GM20431 (cell line): ENCODE measurements around the gene GPR32.

Experiments used
- in situ Hi-C: fragments of 300-500 bp; cut with MseI, MboI; formaldehyde crosslinking; loops from one replicate; pipeline ENCODE4 v1.15.0; 2020; ENCODE audit warnings: low sequenced_read_pairs; ENCODE audit not compliant: unreplicated experiment

The GPR32 gene

GRCh38 chr19:50820549-50821247 is 50.4 kb downstream of the GPR32 start:
- in situ Hi-C loops: no loop called here

GRCh38 chr19:50821248-50821612 is 51.0 kb downstream of the GPR32 start:
- in situ Hi-C loops: no loop called here
